GM23338 (cell line): ENCODE data around the gene GPR87. TPM values are rescaled to one million over a fixed set of nuclear protein-coding genes. Genes with fewer than 3 reads are reported as not detected.

Experiments
- ATAC-seq: fragments of 200-7000 bp; cut with Tn5 transposase; 3 replicates; pipeline ENCODE4 v1.9.1; 2020
- DNase-seq: peaks from one replicate; pipeline ENCODE4 v3.0.0-alpha.2; 2015; ENCODE audit warnings: low spot score
- H2AFZ ChIP-seq: fragments of 200-600 bp; sonication (generic); 2 replicates; pipeline ENCODE4 v1.8.0; 2016; ENCODE audit warnings: antibody characterized with exemption, mild to moderate bottlenecking, moderate library complexity
- H3F3A ChIP-seq: fragments of 200-600 bp; sonication (generic); replicated peaks from 2 replicates; pipeline ENCODE4 v1.8.0; 2017; ENCODE audit warnings: antibody characterized with exemption, mixed run types, low read depth
- H3K27ac ChIP-seq: fragments of 200-600 bp; sonication (generic); 2 replicates; pipeline ENCODE4 v1.6.1; 2016; ENCODE audit warnings: low read depth
- H3K27me3 ChIP-seq: fragments of 200-600 bp; sonication (generic); 2 replicates; pipeline ENCODE4 v1.8.0; 2016; ENCODE audit warnings: mild to moderate bottlenecking, mixed run types, moderate library complexity; ENCODE audit not compliant: insufficient read depth
- H3K36me3 ChIP-seq: fragments of 200-600 bp; sonication (generic); 2 replicates; pipeline ENCODE4 v1.8.0; 2016; ENCODE audit warnings: mild to moderate bottlenecking; ENCODE audit not compliant: insufficient read depth
- H3K4me1 ChIP-seq: fragments of 200-600 bp; sonication (generic); 2 replicates; pipeline ENCODE4 v1.8.0; 2016; ENCODE audit warnings: mild to moderate bottlenecking, moderate library complexity; ENCODE audit not compliant: insufficient read depth
- H3K4me2 ChIP-seq: fragments of 200-600 bp; sonication (generic); 2 replicates; pipeline ENCODE4 v1.7.1; 2017; ENCODE audit warnings: mixed run types
- H3K4me3 ChIP-seq: fragments of 200-600 bp; sonication (generic); 2 replicates; pipeline ENCODE4 v1.6.1; 2016; ENCODE audit warnings: mixed run types
- H3K79me2 ChIP-seq: fragments of 200-600 bp; sonication (generic); replicated peaks from 2 replicates; pipeline ENCODE4 v1.8.0; 2017; ENCODE audit warnings: mild to moderate bottlenecking; ENCODE audit not compliant: insufficient read depth
- H3K9me2 ChIP-seq: fragments of 200-600 bp; sonication (generic); 2 replicates; pipeline ENCODE4 v1.8.0; 2017; ENCODE audit not compliant: insufficient read depth
- H4K20me1 ChIP-seq: fragments of 200-600 bp; sonication (generic); replicated peaks from 2 replicates; pipeline ENCODE4 v1.8.0; 2017; ENCODE audit warnings: mild to moderate bottlenecking; ENCODE audit not compliant: insufficient read depth
- H3K27ac Mint-ChIP-seq: 2 replicates; pipeline ENCODE4 v1.8.0; 2020; ENCODE audit warnings: inconsistent platforms, mild to moderate bottlenecking, moderate library complexity, mixed read lengths
- H3K27me3 Mint-ChIP-seq: 3 replicates; pipeline ENCODE4 v1.8.0; 2022; ENCODE audit warnings: low read depth, mild to moderate bottlenecking, moderate library complexity, mixed read lengths, inconsistent platforms; ENCODE audit not compliant: insufficient read depth, poor library complexity
- H3K36me3 Mint-ChIP-seq: 3 replicates; pipeline ENCODE4 v1.8.0; 2021; ENCODE audit warnings: low read depth, mild to moderate bottlenecking, inconsistent platforms, moderate library complexity, mixed read lengths
- H3K4me1 Mint-ChIP-seq: 3 replicates; pipeline ENCODE4 v1.8.0; 2020; ENCODE audit warnings: mild to moderate bottlenecking, inconsistent platforms, mixed read lengths
- H3K4me3 Mint-ChIP-seq: 3 replicates; pipeline ENCODE4 v1.8.0; 2021; ENCODE audit warnings: moderate library complexity, mild to moderate bottlenecking, inconsistent platforms, mixed read lengths
- H3K9me3 Mint-ChIP-seq: 3 replicates; pipeline ENCODE4 v1.8.0; 2020; ENCODE audit warnings: moderate library complexity, mild to moderate bottlenecking, inconsistent platforms, mixed read lengths
- CREB1 ChIP-seq: fragments of 250-450 bp; sonication (Bioruptor Pico); IDR thresholded peaks from 2 replicates; pipeline ENCODE4 v1.5.0; 2020; ENCODE audit warnings: low read depth, mild to moderate bottlenecking, moderate library complexity
- EZH2 ChIP-seq: fragments of 200-600 bp; sonication (generic); IDR thresholded peaks from one replicate; pipeline ENCODE4 v1.8.0; 2017; ENCODE audit warnings: antibody characterized with exemption, mild to moderate bottlenecking, low read depth; ENCODE audit not compliant: unreplicated experiment
- EZH2phosphoT487 ChIP-seq: fragments of 200-600 bp; sonication (generic); IDR thresholded peaks from one replicate; pipeline ENCODE4 v1.8.1; 2018; ENCODE audit warnings: antibody characterized with exemption; ENCODE audit not compliant: unreplicated experiment
- JUNB ChIP-seq: IDR thresholded peaks from one replicate; pipeline ENCODE4 v1.6.1; 2016; ENCODE audit warnings: antibody characterized with exemption; ENCODE audit not compliant: unreplicated experiment
- NANOG ChIP-seq: IDR thresholded peaks from 2 replicates; pipeline ENCODE4 v1.6.1; 2016; ENCODE audit warnings: antibody characterized with exemption, borderline replicate concordance
- POLR2AphosphoS5 ChIP-seq: IDR thresholded peaks from 2 replicates; pipeline ENCODE4 v1.6.1; 2016; ENCODE audit warnings: antibody characterized with exemption, low read depth
- STAT1 ChIP-seq: IDR thresholded peaks from one replicate; pipeline ENCODE4 v1.6.1; 2016; ENCODE audit warnings: antibody characterized with exemption; ENCODE audit not compliant: unreplicated experiment
- ZNF114 ChIP-seq: fragments of 250-450 bp; sonication (Bioruptor Pico); IDR thresholded peaks from 2 replicates; pipeline ENCODE4 v1.5.0; 2020; ENCODE audit warnings: mild to moderate bottlenecking, moderate library complexity
- ZNF331 ChIP-seq: fragments of 250-450 bp; sonication (Bioruptor Pico); IDR thresholded peaks from 2 replicates; pipeline ENCODE4 v1.5.0; 2020; ENCODE audit warnings: low read depth, mild to moderate bottlenecking, moderate library complexity
- polyA plus RNA-seq: library from polyadenylated mRNA; unstranded; fragments of >200 nt; fragmentation: Nextera tagmentation; extraction: Ambion mirVana; gene quantifications from 2 replicates; pipeline ENCODE4 v1.2.1, GENCODE V29; 2016
- total RNA-seq: library from RNA; depleted of rRNA; stranded (reverse); fragments of >200 nt; shearing (Covaris generic); gene quantifications from 2 replicates; pipeline ENCODE4 v1.2.3, GENCODE V29; 2014
- TF ChIP-seq, protein P1 (sequence below): IDR thresholded peaks from 2 replicates; pipeline ENCODE4 v1.6.1; 2016; ENCODE audit warnings: antibody characterized with exemption
- TF ChIP-seq, protein P2 (sequence below), 2 experiments: fragments of 200-600 bp in 1 of 2; sonication (generic) in 1 of 2; conservative IDR thresholded peaks; 2 replicates each; pipeline versions ENCODE4 v1.5.1 to v1.6.1; 2016 to 2017; ENCODE audit warnings: antibody characterized with exemption in 2 of 2, low read depth in 2 of 2, mild to moderate bottlenecking in 2 of 2, moderate library complexity in 1 of 2
- TF ChIP-seq, protein P3 (sequence below): fragments of 250-450 bp; sonication (Bioruptor Pico); IDR thresholded peaks from 2 replicates; pipeline ENCODE4 v1.5.0; 2020; ENCODE audit warnings: mild to moderate bottlenecking, moderate library complexity
- TF ChIP-seq, protein P4 (sequence below): IDR thresholded peaks from one replicate; pipeline ENCODE4 v1.6.1; 2018; ENCODE audit warnings: antibody characterized with exemption; ENCODE audit not compliant: unreplicated experiment

Gene GPR87
- total and polyA plus RNA-seq, 2 experiments from 2014 or later: 0.21 TPM; not detected in 1

DNA sequence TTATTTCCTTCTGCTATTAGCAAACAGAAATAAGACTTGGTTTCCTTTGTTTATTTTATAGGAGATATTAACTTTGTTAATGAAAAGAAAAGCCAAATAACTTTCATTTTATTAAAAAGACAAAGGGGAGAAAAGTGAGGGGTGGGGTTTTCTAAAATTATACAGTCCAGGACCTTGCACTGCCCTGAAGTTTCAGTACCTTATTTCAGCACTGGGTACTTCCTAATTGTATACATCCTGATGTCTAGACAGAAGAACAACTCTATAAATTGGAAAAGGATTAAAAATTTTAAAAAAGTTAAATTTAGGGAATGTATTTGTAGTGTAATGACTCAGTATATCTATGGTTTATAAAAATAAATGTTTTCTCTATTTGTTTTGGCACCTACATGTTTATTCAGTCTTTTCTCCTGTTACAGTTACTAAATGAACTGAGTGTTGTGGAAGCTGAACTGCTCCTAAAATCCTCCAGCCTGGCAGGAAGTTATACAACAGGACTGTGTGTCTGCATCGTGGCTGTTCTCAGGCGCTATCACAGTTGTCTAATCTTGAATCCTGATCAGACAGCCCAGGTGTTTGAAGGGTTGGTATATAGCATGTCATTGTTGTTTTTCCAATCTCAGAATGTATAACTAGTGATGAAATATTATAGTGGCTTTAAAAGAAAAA lies 40.3 kb upstream of the GPR87 start:
- Histone ChIP-seq H3K36me3 (no peaks in the 10 kb centered on the region), H3K79me2 (no peaks in the 10 kb centered on the region), H3K27me3 (no peaks in the 10 kb centered on the region), H4K20me1 (no peaks in the 10 kb centered on the region), H3K9me2 (no peaks in the 10 kb centered on the region), H3K4me1 (peaks cover 12% of the 10 kb centered on the region), H2AFZ (no peak overlapping the region), H3K27ac (no peak overlapping the region), H3K4me3 (no peak overlapping the region), H3F3A (no peaks in the 10 kb centered on the region), H3K4me2 (no peak overlapping the region)
- no peak for TF ChIP-seq POLR2AphosphoS5
- TF ChIP-seq EZH2: no peak
- TF ChIP-seq ZNF114 (CRISPR knock-in tag): no peak
- TF ChIP-seq, protein P1, sequence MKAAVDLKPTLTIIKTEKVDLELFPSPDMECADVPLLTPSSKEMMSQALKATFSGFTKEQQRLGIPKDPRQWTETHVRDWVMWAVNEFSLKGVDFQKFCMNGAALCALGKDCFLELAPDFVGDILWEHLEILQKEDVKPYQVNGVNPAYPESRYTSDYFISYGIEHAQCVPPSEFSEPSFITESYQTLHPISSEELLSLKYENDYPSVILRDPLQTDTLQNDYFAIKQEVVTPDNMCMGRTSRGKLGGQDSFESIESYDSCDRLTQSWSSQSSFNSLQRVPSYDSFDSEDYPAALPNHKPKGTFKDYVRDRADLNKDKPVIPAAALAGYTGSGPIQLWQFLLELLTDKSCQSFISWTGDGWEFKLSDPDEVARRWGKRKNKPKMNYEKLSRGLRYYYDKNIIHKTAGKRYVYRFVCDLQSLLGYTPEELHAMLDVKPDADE: no peak
- TF ChIP-seq EZH2phosphoT487: no peak
- TF ChIP-seq JUNB: no peak
- no peak for TF ChIP-seq NANOG
- TF ChIP-seq, protein P2, sequence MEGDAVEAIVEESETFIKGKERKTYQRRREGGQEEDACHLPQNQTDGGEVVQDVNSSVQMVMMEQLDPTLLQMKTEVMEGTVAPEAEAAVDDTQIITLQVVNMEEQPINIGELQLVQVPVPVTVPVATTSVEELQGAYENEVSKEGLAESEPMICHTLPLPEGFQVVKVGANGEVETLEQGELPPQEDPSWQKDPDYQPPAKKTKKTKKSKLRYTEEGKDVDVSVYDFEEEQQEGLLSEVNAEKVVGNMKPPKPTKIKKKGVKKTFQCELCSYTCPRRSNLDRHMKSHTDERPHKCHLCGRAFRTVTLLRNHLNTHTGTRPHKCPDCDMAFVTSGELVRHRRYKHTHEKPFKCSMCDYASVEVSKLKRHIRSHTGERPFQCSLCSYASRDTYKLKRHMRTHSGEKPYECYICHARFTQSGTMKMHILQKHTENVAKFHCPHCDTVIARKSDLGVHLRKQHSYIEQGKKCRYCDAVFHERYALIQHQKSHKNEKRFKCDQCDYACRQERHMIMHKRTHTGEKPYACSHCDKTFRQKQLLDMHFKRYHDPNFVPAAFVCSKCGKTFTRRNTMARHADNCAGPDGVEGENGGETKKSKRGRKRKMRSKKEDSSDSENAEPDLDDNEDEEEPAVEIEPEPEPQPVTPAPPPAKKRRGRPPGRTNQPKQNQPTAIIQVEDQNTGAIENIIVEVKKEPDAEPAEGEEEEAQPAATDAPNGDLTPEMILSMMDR (conservative IDR thresholded peaks at IDR 0.05; ENCODE audit: low read depth in 2 of 2): no peak
- no peak for TF ChIP-seq STAT1
- TF ChIP-seq ZNF331 (CRISPR knock-in tag): no peak
- TF ChIP-seq CREB1 (CRISPR knock-in tag): no peak
- TF ChIP-seq, protein P3, sequence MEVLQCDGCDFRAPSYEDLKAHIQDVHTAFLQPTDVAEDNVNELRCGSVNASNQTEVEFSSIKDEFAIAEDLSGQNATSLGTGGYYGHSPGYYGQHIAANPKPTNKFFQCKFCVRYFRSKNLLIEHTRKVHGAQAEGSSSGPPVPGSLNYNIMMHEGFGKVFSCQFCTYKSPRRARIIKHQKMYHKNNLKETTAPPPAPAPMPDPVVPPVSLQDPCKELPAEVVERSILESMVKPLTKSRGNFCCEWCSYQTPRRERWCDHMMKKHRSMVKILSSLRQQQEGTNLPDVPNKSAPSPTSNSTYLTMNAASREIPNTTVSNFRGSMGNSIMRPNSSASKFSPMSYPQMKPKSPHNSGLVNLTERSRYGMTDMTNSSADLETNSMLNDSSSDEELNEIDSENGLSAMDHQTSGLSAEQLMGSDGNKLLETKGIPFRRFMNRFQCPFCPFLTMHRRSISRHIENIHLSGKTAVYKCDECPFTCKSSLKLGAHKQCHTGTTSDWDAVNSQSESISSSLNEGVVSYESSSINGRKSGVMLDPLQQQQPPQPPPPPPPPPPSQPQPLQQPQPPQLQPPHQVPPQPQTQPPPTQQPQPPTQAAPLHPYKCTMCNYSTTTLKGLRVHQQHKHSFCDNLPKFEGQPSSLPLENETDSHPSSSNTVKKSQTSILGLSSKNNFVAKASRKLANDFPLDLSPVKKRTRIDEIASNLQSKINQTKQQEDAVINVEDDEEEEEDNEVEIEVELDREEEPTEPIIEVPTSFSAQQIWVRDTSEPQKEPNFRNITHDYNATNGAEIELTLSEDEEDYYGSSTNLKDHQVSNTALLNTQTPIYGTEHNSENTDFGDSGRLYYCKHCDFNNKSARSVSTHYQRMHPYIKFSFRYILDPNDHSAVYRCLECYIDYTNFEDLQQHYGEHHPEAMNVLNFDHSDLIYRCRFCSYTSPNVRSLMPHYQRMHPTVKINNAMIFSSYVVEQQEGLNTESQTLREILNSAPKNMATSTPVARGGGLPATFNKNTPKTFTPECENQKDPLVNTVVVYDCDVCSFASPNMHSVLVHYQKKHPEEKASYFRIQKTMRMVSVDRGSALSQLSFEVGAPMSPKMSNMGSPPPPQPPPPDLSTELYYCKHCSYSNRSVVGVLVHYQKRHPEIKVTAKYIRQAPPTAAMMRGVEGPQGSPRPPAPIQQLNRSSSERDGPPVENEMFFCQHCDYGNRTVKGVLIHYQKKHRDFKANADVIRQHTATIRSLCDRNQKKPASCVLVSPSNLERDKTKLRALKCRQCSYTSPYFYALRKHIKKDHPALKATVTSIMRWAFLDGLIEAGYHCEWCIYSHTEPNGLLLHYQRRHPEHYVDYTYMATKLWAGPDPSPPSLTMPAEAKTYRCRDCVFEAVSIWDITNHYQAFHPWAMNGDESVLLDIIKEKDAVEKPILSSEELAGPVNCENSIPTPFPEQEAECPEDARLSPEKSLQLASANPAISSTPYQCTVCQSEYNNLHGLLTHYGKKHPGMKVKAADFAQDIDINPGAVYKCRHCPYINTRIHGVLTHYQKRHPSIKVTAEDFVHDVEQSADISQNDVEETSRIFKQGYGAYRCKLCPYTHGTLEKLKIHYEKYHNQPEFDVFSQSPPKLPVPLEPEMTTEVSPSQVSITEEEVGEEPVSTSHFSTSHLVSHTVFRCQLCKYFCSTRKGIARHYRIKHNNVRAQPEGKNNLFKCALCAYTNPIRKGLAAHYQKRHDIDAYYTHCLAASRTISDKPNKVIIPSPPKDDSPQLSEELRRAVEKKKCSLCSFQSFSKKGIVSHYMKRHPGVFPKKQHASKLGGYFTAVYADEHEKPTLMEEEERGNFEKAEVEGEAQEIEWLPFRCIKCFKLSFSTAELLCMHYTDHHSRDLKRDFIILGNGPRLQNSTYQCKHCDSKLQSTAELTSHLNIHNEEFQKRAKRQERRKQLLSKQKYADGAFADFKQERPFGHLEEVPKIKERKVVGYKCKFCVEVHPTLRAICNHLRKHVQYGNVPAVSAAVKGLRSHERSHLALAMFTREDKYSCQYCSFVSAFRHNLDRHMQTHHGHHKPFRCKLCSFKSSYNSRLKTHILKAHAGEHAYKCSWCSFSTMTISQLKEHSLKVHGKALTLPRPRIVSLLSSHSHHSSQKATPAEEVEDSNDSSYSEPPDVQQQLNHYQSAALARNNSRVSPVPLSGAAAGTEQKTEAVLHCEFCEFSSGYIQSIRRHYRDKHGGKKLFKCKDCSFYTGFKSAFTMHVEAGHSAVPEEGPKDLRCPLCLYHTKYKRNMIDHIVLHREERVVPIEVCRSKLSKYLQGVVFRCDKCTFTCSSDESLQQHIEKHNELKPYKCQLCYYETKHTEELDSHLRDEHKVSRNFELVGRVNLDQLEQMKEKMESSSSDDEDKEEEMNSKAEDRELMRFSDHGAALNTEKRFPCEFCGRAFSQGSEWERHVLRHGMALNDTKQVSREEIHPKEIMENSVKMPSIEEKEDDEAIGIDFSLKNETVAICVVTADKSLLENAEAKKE (CRISPR knock-in tag): no peak
- TF ChIP-seq, protein P4, sequence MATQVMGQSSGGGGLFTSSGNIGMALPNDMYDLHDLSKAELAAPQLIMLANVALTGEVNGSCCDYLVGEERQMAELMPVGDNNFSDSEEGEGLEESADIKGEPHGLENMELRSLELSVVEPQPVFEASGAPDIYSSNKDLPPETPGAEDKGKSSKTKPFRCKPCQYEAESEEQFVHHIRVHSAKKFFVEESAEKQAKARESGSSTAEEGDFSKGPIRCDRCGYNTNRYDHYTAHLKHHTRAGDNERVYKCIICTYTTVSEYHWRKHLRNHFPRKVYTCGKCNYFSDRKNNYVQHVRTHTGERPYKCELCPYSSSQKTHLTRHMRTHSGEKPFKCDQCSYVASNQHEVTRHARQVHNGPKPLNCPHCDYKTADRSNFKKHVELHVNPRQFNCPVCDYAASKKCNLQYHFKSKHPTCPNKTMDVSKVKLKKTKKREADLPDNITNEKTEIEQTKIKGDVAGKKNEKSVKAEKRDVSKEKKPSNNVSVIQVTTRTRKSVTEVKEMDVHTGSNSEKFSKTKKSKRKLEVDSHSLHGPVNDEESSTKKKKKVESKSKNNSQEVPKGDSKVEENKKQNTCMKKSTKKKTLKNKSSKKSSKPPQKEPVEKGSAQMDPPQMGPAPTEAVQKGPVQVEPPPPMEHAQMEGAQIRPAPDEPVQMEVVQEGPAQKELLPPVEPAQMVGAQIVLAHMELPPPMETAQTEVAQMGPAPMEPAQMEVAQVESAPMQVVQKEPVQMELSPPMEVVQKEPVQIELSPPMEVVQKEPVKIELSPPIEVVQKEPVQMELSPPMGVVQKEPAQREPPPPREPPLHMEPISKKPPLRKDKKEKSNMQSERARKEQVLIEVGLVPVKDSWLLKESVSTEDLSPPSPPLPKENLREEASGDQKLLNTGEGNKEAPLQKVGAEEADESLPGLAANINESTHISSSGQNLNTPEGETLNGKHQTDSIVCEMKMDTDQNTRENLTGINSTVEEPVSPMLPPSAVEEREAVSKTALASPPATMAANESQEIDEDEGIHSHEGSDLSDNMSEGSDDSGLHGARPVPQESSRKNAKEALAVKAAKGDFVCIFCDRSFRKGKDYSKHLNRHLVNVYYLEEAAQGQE: no peak
- peaks cover 1% of the 10 kb centered on the region for H3K27me3 Mint-ChIP-seq
- peaks cover 6% of the 10 kb centered on the region for H3K4me1 Mint-ChIP-seq
- H3K4me3 Mint-ChIP-seq: no peak overlapping the region
- DNase-seq (no peak), ATAC-seq (no peak)
- H3K9me3 Mint-ChIP-seq: no peaks in the 10 kb centered on the region
- H3K36me3 Mint-ChIP-seq: peaks cover 4% of the 10 kb centered on the region; the same call in 2 of the 3 replicates
- no peak overlapping the region for H3K27ac Mint-ChIP-seq
